RWPE1 (cell line): ENCODE measurements around the gene MRPL49.

Experiments
- CTCF ChIA-PET: fragments of 350-600 bp; sonication (Branson Sonifier 250); formaldehyde crosslinking; extraction: SDS; loops from one replicate; lab custom pipeline; 2021; lab: Yijun Ruan, JAX
- POLR2A ChIA-PET: fragments of 400-600 bp; formaldehyde crosslinking; extraction: SDS; loops from one replicate; lab custom pipeline; 2020; ENCODE audit warnings: antibody characterized with exemption; ENCODE audit not compliant: low non-redundant PET; lab: Yijun Ruan, JAX
- DNase-seq: peaks from one replicate; pipeline ENCODE4 v3.0.0; 2012; ENCODE audit warnings: low spot score
- H3K27ac ChIP-seq: fragments of 450-650 bp; 2 replicates; pipeline ENCODE4 v1.5.1; 2017
- TF ChIP-seq, protein P1 (sequence below): fragments of 450-650 bp; conservative IDR thresholded peaks from 2 replicates; pipeline ENCODE4 v1.5.1; 2017; ENCODE audit warnings: low read depth, mild to moderate bottlenecking

Gene MRPL49

DNA sequence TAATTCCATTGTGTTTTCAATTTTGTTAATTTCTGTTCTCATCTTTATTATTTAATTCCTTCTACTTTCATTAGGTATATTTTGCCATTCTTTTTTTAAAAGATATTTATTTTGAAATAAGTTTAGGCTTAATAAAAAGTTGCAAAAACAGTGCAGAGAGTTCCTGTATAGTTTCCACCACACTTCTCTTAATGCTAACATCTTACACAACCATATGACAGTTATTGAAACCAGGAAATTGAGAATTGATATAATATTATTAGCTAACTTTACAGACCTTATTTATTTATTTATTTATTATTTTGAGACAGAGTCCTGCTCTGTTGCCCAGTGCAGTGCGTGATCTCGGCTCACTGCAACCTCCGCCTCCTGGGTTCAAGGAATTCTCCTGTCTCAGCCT, 34.1 kb downstream of the MRPL49 start:
- CTCF ChIA-PET = no interaction called here
- POLR2A ChIA-PET = no interaction called here
- TF ChIP-seq, protein P1, sequence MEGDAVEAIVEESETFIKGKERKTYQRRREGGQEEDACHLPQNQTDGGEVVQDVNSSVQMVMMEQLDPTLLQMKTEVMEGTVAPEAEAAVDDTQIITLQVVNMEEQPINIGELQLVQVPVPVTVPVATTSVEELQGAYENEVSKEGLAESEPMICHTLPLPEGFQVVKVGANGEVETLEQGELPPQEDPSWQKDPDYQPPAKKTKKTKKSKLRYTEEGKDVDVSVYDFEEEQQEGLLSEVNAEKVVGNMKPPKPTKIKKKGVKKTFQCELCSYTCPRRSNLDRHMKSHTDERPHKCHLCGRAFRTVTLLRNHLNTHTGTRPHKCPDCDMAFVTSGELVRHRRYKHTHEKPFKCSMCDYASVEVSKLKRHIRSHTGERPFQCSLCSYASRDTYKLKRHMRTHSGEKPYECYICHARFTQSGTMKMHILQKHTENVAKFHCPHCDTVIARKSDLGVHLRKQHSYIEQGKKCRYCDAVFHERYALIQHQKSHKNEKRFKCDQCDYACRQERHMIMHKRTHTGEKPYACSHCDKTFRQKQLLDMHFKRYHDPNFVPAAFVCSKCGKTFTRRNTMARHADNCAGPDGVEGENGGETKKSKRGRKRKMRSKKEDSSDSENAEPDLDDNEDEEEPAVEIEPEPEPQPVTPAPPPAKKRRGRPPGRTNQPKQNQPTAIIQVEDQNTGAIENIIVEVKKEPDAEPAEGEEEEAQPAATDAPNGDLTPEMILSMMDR = no peak
- no peak overlapping the region for H3K27ac ChIP-seq
- DNase-seq = no peak

DNA sequence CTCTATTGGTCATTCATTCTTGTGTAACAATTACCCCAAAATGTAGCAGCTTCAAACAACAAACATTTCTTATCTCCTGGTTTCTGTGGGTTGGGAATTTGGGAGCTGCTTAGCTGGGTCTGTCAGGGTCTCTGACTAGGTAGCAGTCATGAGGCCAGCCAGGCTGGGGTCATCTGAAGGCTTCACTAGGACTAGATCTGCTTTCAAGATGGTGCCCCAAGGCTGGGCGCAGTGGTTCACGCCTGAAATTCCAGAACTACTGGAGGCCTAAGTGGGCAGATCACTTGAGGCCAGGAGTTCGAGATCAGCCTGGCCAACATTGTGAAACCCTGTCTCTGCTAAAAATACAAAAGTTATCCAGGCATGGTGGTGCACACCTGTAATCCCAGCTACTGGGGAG, 34.8 kb downstream of the MRPL49 start:
- POLR2A ChIA-PET = no interaction called here
- TF ChIP-seq, protein P1 = no peak
- DNase-seq = no peak
- H3K27ac ChIP-seq = no peak overlapping the region
- CTCF ChIA-PET = no interaction called here

DNA sequence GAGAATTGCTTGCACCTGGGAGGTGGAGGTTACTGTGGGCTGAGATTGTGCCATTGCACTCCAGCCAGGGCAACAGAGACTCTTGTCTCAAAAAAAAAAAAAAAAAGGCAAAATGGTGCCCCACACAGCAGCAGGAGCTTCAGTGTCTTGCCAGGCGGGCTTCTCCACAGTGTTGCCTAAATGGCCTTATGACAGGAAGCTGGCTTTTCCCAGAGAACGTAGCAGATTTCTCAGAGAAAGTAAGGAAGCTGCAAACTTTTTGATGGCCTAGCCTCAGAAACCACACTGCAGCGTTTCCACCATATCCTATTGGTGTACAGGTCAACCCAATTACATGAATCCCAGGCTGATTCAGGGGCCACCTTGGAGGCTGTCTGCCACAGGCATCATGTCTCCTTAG, 35.2 kb downstream of the MRPL49 start:
- H3K27ac ChIP-seq = no peak overlapping the region
- ChIA-PET POLR2A (interaction anchor here (0.6 kb wide), 1 partner anchor 104 kb away, joined by 4 read pairs; the partner anchor contains the start of gene POLA2), CTCF (interaction anchor here (0.6 kb wide), 1 partner anchor 189 kb away, joined by 3 read pairs; no protein-coding TSS in a partner anchor)
- DNase-seq = no peak
- TF ChIP-seq, protein P1 = no peak

DNA sequence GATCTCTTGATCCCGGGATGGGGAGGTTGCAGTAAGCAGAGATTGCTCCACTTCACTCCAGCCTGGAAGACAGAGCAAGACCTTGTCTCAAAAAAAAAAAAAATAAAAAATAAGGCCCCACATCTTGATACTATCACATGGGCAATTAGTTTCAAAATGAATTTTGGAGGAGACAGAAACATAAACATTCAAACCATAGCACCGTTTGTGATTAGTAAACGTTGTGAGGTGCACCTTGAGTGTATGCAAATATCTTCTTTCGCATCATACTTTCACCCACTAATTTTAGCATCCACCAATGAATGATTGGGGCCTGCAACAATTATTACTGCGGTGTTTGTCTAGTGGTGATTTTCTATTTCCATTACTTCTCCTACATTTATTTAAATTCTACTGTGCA, 36.9 kb downstream of the MRPL49 start:
- TF ChIP-seq, protein P1 = no peak
- DNase-seq = no peak
- POLR2A ChIA-PET = no interaction called here
- CTCF ChIA-PET = no interaction called here
- H3K27ac ChIP-seq = no peak overlapping the region

DNA sequence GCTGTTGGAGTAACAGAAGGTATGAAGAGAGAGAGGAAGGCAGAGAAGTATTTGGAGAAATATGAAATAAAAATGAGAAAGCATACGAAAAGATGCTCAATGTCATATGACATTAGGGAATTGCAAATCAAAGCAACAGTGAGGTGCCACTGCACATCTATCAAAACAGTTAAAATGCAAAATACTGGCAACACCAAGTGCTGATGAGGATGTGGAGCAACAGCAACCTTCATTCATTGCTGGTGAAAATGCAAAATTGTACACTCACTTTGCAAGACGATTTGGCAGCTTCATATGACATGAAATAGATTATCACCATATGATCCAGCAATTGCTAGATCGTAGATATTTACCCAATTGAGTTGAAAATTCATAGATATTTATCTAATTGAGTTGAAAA, 38.5 kb downstream of the MRPL49 start:
- CTCF ChIA-PET = no interaction called here
- TF ChIP-seq, protein P1 = no peak
- DNase-seq = no peak
- POLR2A ChIA-PET = no interaction called here
- no peak overlapping the region for H3K27ac ChIP-seq

DNA sequence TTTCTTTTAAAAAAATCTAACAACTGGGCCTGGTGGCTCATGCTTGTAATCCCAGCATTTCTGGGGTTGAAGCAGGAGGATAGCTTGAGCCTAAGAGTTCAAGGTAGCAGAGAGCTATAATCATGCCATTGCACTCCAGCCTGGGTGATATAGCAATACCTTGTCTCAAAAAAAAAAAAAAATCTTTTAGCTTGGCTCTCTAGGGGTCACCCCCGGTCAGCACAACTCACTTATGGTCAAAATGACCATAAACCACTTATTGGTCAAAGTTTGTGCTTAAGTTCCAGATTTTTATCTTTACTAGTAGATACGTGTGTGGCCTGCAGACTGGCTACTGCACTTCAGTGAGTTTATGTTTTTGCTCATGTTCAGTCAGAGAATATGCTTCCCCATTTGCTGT, 41.6 kb downstream of the MRPL49 start:
- TF ChIP-seq, protein P1 = no peak
- ChIA-PET POLR2A (no interaction called here), CTCF (interaction anchor here (0.6 kb wide), 1 partner anchor 81 kb away, joined by 5 read pairs; no protein-coding TSS in a partner anchor)

More for the DNA sequence above, 41.6 kb downstream of the MRPL49 start:
- H3K27ac ChIP-seq = no peak overlapping the region
- no peak for DNase-seq
